ENCODE results near the gene SPECC1L. TPM values are rescaled to one million over a fixed set of nuclear protein-coding genes. Genes with fewer than 3 reads are reported as not detected.

SPECC1L gene
- total and polyA plus RNA-seq, 2 of the 8 experiments (the other 6 are each of a cell fraction or from before 2014, with no cell fraction given) = 15.7 to 61.6 TPM

DNA sequence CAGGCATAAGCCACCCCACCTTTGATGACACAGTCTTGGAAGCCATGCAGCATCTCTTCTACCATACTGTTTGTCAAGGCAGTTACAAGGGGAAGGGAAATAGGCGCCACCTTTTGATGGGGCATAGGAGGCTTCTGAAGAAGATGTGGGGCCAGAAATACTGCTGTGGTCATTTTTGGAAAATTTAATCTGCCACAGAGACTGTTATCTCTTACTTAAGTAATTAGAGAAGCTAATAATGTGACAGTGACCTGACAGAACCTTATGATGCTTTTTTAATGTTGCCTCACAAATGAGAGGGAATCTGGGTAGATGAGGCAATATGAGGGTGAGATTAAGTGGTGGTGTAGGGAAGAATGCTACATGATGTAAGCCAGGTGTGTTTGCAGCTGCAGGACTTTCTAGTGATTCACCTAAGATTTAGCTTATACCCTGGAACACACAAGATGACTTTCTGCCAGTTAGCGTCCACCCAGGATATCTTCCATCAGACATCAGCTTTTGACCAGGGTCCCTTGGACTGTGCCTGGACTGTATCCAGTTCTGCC is 122.5 kb downstream of the SPECC1L start:
- no peak overlapping the region for H3K56ac ChIP-seq (replicated peaks; ENCODE audit: insufficient read length, low read depth, low read length)
- H3K4me1 ChIP-seq (replicated peaks in 1 of 4; ENCODE audit: control insufficient read depth in 3 of 4, insufficient read depth in 4 of 4, low read length in 3 of 4) = no peaks in the 10 kb centered on the region
- H4K91ac ChIP-seq (replicated peaks; ENCODE audit: insufficient read length, low read length) = no peak overlapping the region
- no peak overlapping the region for H3K4ac ChIP-seq (replicated peaks; ENCODE audit: insufficient read length, low read depth, low read length)
- H3K23ac ChIP-seq (ENCODE audit: insufficient read length) = no peak overlapping the region
- H2BK15ac ChIP-seq (ENCODE audit: low read length) = no peak overlapping the region
- no peaks in the 10 kb centered on the region for H3K79me2 ChIP-seq (ENCODE audit: control insufficient read depth in 1 of 2, insufficient read depth in 2 of 2, low read length in 2 of 2)
- ChIA-PET CTCF (ENCODE audit: partially characterized antibody) (interaction anchor here (1.0 to 2.4 kb wide), 3 partner anchors 28 to 115 kb away, joined by 3 to 13 read pairs (median 4); no protein-coding TSS in a partner anchor), POLR2A (ENCODE audit: partially characterized antibody) (interaction anchor here (0.7 to 2.2 kb wide), 3 partner anchors 13 to 178 kb away, joined by 3 to 5 read pairs (median 3); no protein-coding TSS in a partner anchor)
- H2BK12ac ChIP-seq (ENCODE audit: low read depth, low read length) = no peak overlapping the region
- H2BK120ac ChIP-seq (replicated peaks; ENCODE audit: low read depth, low read length) = no peak overlapping the region
- H4K8ac ChIP-seq (ENCODE audit: extremely low read depth, insufficient read depth, low read length) = no peak overlapping the region
- 0 out of 2 replicates have a peak overlapping the region, but pooled peaks have one; percentile 8 for H3K27ac ChIP-seq (ENCODE audit: low read depth, low read length)
- H3K4me2 ChIP-seq (ENCODE audit: insufficient read depth in 1 of 2, low read depth in 2 of 2, low read length in 2 of 2) = no peak overlapping the region
- no peak overlapping the region for H4K5ac ChIP-seq (ENCODE audit: insufficient read length, low read depth, low read length)
- H2BK20ac ChIP-seq (ENCODE audit: low read length) = no peak overlapping the region
- no peak for TF ChIP-seq JUND (IDR thresholded peaks at IDR 0.05; ENCODE audit: low read length)
- TF ChIP-seq TAF1 (IDR thresholded peaks at IDR 0.05; ENCODE audit: low read depth, low read length) = no peak
- TF ChIP-seq POLR2AphosphoS5 (IDR thresholded peaks at IDR 0.05; ENCODE audit: low read depth, low read length) = no peak
- TF ChIP-seq BRCA1 (IDR thresholded peaks at IDR 0.05; ENCODE audit: low read depth, low read length) = no peak
- no peak for TF ChIP-seq SP4 (IDR thresholded peaks at IDR 0.05; ENCODE audit: low read length)
- no peak for TF ChIP-seq RNF2 (IDR thresholded peaks at IDR 0.05; ENCODE audit: borderline replicate concordance, low read depth, low read length, missing control alignments, poor library complexity, severe bottlenecking)
- TF ChIP-seq SIX5 (IDR thresholded peaks at IDR 0.05; ENCODE audit: low read depth, low read length) = no peak
- TF ChIP-seq TEAD4 (IDR thresholded peaks at IDR 0.05; ENCODE audit: low read depth, low read length) = no peak
- TF ChIP-seq ZNF274 (IDR thresholded peaks at IDR 0.05; ENCODE audit: borderline replicate concordance, extremely low read depth, low read length) = no peak
- no peak for TF ChIP-seq TBP (IDR thresholded peaks at IDR 0.05; ENCODE audit: low read depth, low read length)
- TF ChIP-seq CHD1 (IDR thresholded peaks at IDR 0.05; ENCODE audit: low read depth, low read length) = no peak
- no peak overlapping the region for H3K14ac ChIP-seq (ENCODE audit: insufficient read length)
- no peak overlapping the region for H3K9ac ChIP-seq (replicated peaks in 1 of 4; ENCODE audit: extremely low read depth in 1 of 4, low read depth in 3 of 4, low read length in 3 of 4)
- FAIRE-seq (no peak), DNase-seq (ENCODE audit: low read depth in 1 of 2, low spot score in 2 of 2) (no peak)
- no peaks in the 10 kb centered on the region for H3K79me1 ChIP-seq (ENCODE audit: low read depth, low read length)
- H3K27me3 ChIP-seq (replicated peaks in 1 of 4; ENCODE audit: control insufficient read depth in 3 of 4, extremely low read depth in 1 of 4, insufficient read depth in 3 of 4, low read length in 3 of 4) = no peaks in the 10 kb centered on the region
- 89% methylated on average over 2 of the region's 2 CpGs; no CpG with 5 or more reads in 1 of the 2 experiments for WGBS, 2 experiments (ENCODE audit: extremely low coverage in 1 of 2, insufficient coverage in 1 of 2, insufficient read length in 1 of 2, insufficient replicate concordance in 2 of 2, low coverage in 1 of 2, low lambda C conversion rate in 2 of 2, missing lambda C conversion rate in 1 of 2)
- H2BK5ac ChIP-seq (ENCODE audit: low read depth, low read length) = no peak overlapping the region
- H2AK5ac ChIP-seq (ENCODE audit: low read depth, low read length) = no peak overlapping the region
- peaks cover 0 to 9% (median 3%) of the 10 kb centered on the region in 4 experiments; a peak in 2 of 8 replicates for H3K36me3 ChIP-seq (ENCODE audit: control insufficient read depth in 2 of 4, insufficient read depth in 4 of 4, low read length in 3 of 4)
- no peaks in the 10 kb centered on the region for H4K20me1 ChIP-seq (replicated peaks in 1 of 2; ENCODE audit: control insufficient read depth in 1 of 2, insufficient read depth in 2 of 2, low read length in 2 of 2)
- no peak overlapping the region for H3K18ac ChIP-seq (ENCODE audit: extremely low read depth, low read length)
- no peaks in the 10 kb centered on the region for H3K9me3 ChIP-seq (ENCODE audit: insufficient read depth in 2 of 2, low read depth in 1 of 2, low read length in 1 of 2)
- H3K4me3 ChIP-seq (ENCODE audit: extremely low read depth in 1 of 4, insufficient read depth in 2 of 4, low read depth in 3 of 4, low read length in 4 of 4) = no peak overlapping the region
- H3K23me2 ChIP-seq (ENCODE audit: low read depth, low read length) = no peaks in the 10 kb centered on the region
- H2AFZ ChIP-seq (ENCODE audit: low read length) = no peak overlapping the region
